Measurements from ENCODE around the gene RNF34.
A peak's percentile ranks its signal among the peaks of the same experiment; 100 is the strongest.

RNF34 gene

GRCh38 chr12:121388421-121388981 is 11.4 kb upstream of the RNF34 start:
- no peak overlapping the region for H3K27ac ChIP-seq
- no peak overlapping the region for H3K4me2 ChIP-seq

GRCh38 chr12:121390856-121391255 is 9.1 kb upstream of the RNF34 start:
- H3K27ac ChIP-seq = no peak overlapping the region
- no peak overlapping the region for H3K4me2 ChIP-seq
- H3K9ac ChIP-seq = no peak overlapping the region
- H3K9me3 ChIP-seq = no peaks in the 10 kb centered on the region
- no peaks in the 10 kb centered on the region for H3K4me1 ChIP-seq
- no peak overlapping the region for H3K4me3 ChIP-seq
- H3K36me3 ChIP-seq = no peaks in the 10 kb centered on the region
- no peaks in the 10 kb centered on the region for H3K27me3 ChIP-seq
- TF ChIP-seq Cebpa-rat (IDR thresholded peaks at IDR 0.05) = no peak
- no peaks in the 10 kb centered on the region for H4K20me1 ChIP-seq

More at GRCh38 chr12:121388421-121388981, 11.4 kb upstream of the RNF34 start:
- H3K36me3 ChIP-seq = no peaks in the 10 kb centered on the region
- no peaks in the 10 kb centered on the region for H3K4me1 ChIP-seq
- no peak for TF ChIP-seq Cebpa-rat (IDR thresholded peaks at IDR 0.05)
- no peaks in the 10 kb centered on the region for H3K9me3 ChIP-seq
- no peak overlapping the region for H3K9ac ChIP-seq
- no peak overlapping the region for H3K4me3 ChIP-seq
- no peaks in the 10 kb centered on the region for H3K27me3 ChIP-seq
- H4K20me1 ChIP-seq = no peaks in the 10 kb centered on the region

- no peak for TF ChIP-seq Cebpa-rat (IDR thresholded peaks at IDR 0.05)
- Histone ChIP-seq H3K27ac (no peak overlapping the region), H3K9ac (no peak overlapping the region)
Measured at GRCh38 chr12:121391619-121392324, 8.1 kb upstream of the RNF34 start.

GRCh38 chr12:121392325-121392716 is 7.6 kb upstream of the RNF34 start:
- H3K4me1 ChIP-seq = no peaks in the 10 kb centered on the region
- H3K9me3 ChIP-seq = no peaks in the 10 kb centered on the region
- no peak overlapping the region for H3K4me3 ChIP-seq
- no peaks in the 10 kb centered on the region for H3K36me3 ChIP-seq
- H4K20me1 ChIP-seq = no peaks in the 10 kb centered on the region
- no peak overlapping the region for H3K27ac ChIP-seq
- no peak overlapping the region for H3K9ac ChIP-seq
- no peak overlapping the region for H3K4me2 ChIP-seq
- TF ChIP-seq Cebpa-rat (IDR thresholded peaks at IDR 0.05) = no peak
- H3K27me3 ChIP-seq = no peaks in the 10 kb centered on the region

More at GRCh38 chr12:121391619-121392324, 8.1 kb upstream of the RNF34 start:
- Histone ChIP-seq H3K4me3 (no peak overlapping the region), H4K20me1 (no peaks in the 10 kb centered on the region), H3K9me3 (no peaks in the 10 kb centered on the region), H3K27me3 (no peaks in the 10 kb centered on the region), H3K4me1 (no peaks in the 10 kb centered on the region), H3K36me3 (no peaks in the 10 kb centered on the region), H3K4me2 (no peak overlapping the region)

- Histone ChIP-seq H3K9me3 (no peaks in the 10 kb centered on the region), H4K20me1 (no peaks in the 10 kb centered on the region), H3K27ac (no peak overlapping the region), H3K9ac (no peak overlapping the region), H3K36me3 (no peaks in the 10 kb centered on the region), H3K27me3 (no peaks in the 10 kb centered on the region), H3K4me2 (no peak overlapping the region), H3K4me1 (peaks cover 28% of the 10 kb centered on the region), H3K4me3 (no peak overlapping the region)
- no peak for TF ChIP-seq Cebpa-rat (IDR thresholded peaks at IDR 0.05)
Measured at GRCh38 chr12:121397521-121397920, 2.4 kb upstream of the RNF34 start.

GRCh38 chr12:121398355-121398754 is 1.6 kb upstream of the RNF34 start:
- H3K9ac ChIP-seq = peak overlapping the region; percentile 80; the same call in 1 of the 2 replicates
- H4K20me1 ChIP-seq = no peaks in the 10 kb centered on the region
- H3K4me1 ChIP-seq = peaks cover 30% of the 10 kb centered on the region
- H3K27me3 ChIP-seq = no peaks in the 10 kb centered on the region
- H3K4me2 ChIP-seq = peak overlapping the region; percentile 94
- H3K4me3 ChIP-seq = peak overlapping the region; percentile 89; the same call in 1 of the 2 replicates
- no peaks in the 10 kb centered on the region for H3K36me3 ChIP-seq
- no peak for TF ChIP-seq Cebpa-rat (IDR thresholded peaks at IDR 0.05)
- no peaks in the 10 kb centered on the region for H3K9me3 ChIP-seq
- no peak overlapping the region for H3K27ac ChIP-seq

GRCh38 chr12:121400332-121401139 is 618 bp downstream of the RNF34 start:
- TF ChIP-seq Cebpa-rat (IDR thresholded peaks at IDR 0.05) = no peak

GRCh38 chr12:121403721-121404120 is 3.8 kb downstream of the RNF34 start:
- no peak for TF ChIP-seq Cebpa-rat (IDR thresholded peaks at IDR 0.05)
- Histone ChIP-seq H3K27ac (no peak overlapping the region), H3K36me3 (peaks cover 53% of the 10 kb centered on the region)

More at GRCh38 chr12:121400332-121401139, 618 bp downstream of the RNF34 start:
- no peaks in the 10 kb centered on the region for H3K27me3 ChIP-seq
- H3K27ac ChIP-seq = peak overlapping the region; percentile 90
- peaks cover 30% of the 10 kb centered on the region for H3K4me1 ChIP-seq
- H4K20me1 ChIP-seq = no peaks in the 10 kb centered on the region
- peak overlapping the region; percentile 94 for H3K4me2 ChIP-seq
- H3K9ac ChIP-seq = peak overlapping the region; percentile 91
- H3K36me3 ChIP-seq = peaks cover 21% of the 10 kb centered on the region
- H3K4me3 ChIP-seq = peak overlapping the region; percentile 89
- H3K9me3 ChIP-seq = no peaks in the 10 kb centered on the region

GRCh38 chr12:121404734-121405133 is 4.8 kb downstream of the RNF34 start:
- H3K36me3 ChIP-seq = peaks cover 63% of the 10 kb centered on the region
- H3K27ac ChIP-seq = no peak overlapping the region
- no peak overlapping the region for H3K4me3 ChIP-seq
- peaks cover 31% of the 10 kb centered on the region; the same call in 1 of the 2 replicates for H4K20me1 ChIP-seq
- H3K27me3 ChIP-seq = no peaks in the 10 kb centered on the region
- no peaks in the 10 kb centered on the region for H3K9me3 ChIP-seq
- no peak overlapping the region for H3K4me2 ChIP-seq
- peaks cover 19% of the 10 kb centered on the region for H3K4me1 ChIP-seq
- no peak overlapping the region for H3K9ac ChIP-seq
- TF ChIP-seq Cebpa-rat (IDR thresholded peaks at IDR 0.05) = no peak

More at GRCh38 chr12:121403721-121404120, 3.8 kb downstream of the RNF34 start:
- Histone ChIP-seq H3K4me3 (no peak overlapping the region), H4K20me1 (peaks cover 21% of the 10 kb centered on the region; the same call in 1 of the 2 replicates), H3K9ac (no peak overlapping the region), H3K9me3 (no peaks in the 10 kb centered on the region), H3K4me1 (peaks cover 25% of the 10 kb centered on the region), H3K4me2 (no peak overlapping the region), H3K27me3 (no peaks in the 10 kb centered on the region)

Measured in BLaER1 (cell line).